ENCODE results near the gene IFNA13. TPM values are rescaled to one million over a fixed set of nuclear protein-coding genes. Genes with fewer than 3 reads are reported as not detected.
A peak's percentile ranks its signal among the peaks of the same experiment; 100 is the strongest.

IFNA13 gene
- polyA plus RNA-seq, 1 donor, result 0.12 TPM

DNA sequence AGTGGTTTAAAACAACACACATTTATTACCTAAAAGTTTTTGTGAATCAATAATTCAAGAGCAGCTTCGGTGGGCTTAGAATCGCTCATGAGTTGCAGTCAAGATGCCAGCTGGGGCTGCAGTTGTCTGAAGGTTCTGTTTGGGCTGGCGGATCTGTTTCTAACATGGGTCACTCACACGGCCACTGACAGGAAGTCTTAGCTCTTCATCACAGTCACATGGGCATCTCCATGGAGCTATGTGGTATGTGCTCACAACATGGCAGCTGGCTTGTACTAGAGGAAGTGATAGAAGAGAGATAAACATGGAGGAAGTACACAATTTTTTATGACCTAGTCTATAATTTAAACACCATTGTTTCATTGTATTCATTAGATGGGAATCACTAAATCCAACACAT is 43.8 kb downstream of the IFNA13 start:
- no CpG with 5 or more reads among the region's 4 CpGs for WGBS (ENCODE audit: insufficient coverage, low lambda C conversion rate)
- no peak overlapping the region for H3K4me3 ChIP-seq (ENCODE audit: low read length)
- H3K9me3 ChIP-seq (ENCODE audit: control insufficient read depth, low read depth, low read length), result no peaks in the 10 kb centered on the region
- H3K36me3 ChIP-seq (ENCODE audit: control insufficient read depth, insufficient read depth, low read length), result peaks cover 19% of the 10 kb centered on the region
- no peak for DNase-seq
- no peaks in the 10 kb centered on the region for H3K27me3 ChIP-seq (ENCODE audit: control insufficient read depth, insufficient read depth, low read length)
- no peak overlapping the region for H3K27ac ChIP-seq (ENCODE audit: low read length)
- no peaks in the 10 kb centered on the region for H3K4me1 ChIP-seq (ENCODE audit: control insufficient read depth, insufficient read depth, low read length)

DNA sequence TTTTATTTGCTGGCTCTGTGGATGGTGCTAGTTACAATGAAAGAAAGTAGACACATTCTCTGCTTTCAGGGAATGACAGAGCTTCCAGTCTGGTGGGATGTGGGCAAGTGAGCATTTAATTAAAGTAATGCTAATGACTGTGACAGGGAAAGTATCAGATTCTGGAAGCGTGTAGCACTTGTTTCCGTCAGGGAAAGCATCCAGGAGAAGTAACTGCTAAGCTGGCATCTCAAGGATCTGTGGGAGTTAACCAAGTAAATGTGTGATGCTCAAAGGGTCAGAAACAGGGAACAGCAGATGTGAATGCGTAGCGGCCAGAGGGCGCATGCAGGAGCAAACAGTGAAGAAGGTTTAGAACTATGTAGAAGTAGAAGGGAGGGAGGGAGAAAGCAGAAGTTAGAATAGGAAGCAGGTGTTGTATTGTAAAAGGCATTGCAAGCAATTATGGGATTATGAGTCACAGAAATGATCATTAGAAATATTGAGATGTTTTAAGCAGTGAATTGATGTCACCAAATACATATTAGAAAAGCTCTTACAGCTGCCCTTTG is 44.9 kb downstream of the IFNA13 start:
- WGBS (ENCODE audit: insufficient coverage, low lambda C conversion rate), result 97% methylated on average over 5 of the region's 5 CpGs
- H3K4me1 ChIP-seq (ENCODE audit: control insufficient read depth, insufficient read depth, low read length), result no peaks in the 10 kb centered on the region
- H3K27me3 ChIP-seq (ENCODE audit: control insufficient read depth, insufficient read depth, low read length), result no peaks in the 10 kb centered on the region

DNA sequence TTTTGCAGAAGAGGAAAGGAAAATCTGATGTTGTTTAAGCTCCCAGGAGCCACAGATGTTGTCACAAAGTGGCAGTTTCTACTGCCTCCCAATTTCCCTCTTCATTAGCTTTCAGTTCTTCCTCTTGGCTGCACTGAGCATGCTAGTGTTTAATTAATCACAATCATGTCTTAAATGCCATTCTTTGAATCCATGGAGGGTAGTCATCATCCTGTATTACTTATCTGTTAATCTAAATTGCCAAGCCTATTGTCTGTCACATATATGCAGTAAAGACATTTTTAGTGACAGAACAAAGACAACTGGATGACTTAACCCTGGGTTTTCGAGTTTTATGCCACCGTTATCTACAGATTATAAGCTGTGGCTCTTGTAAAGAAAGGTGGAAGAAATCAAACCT is 47.4 kb downstream of the IFNA13 start:
- Histone ChIP-seq H3K27me3 (ENCODE audit: control insufficient read depth, insufficient read depth, low read length) (peaks cover 5% of the 10 kb centered on the region), H3K36me3 (ENCODE audit: control insufficient read depth, insufficient read depth, low read length) (peaks cover 19% of the 10 kb centered on the region), H3K27ac (ENCODE audit: low read length) (no peak overlapping the region), H3K9me3 (ENCODE audit: control insufficient read depth, low read depth, low read length) (no peaks in the 10 kb centered on the region), H3K4me1 (ENCODE audit: control insufficient read depth, insufficient read depth, low read length) (no peaks in the 10 kb centered on the region), H3K4me3 (ENCODE audit: low read length) (no peak overlapping the region)
- DNase-seq, result no peak
- WGBS (ENCODE audit: insufficient coverage, low lambda C conversion rate), result 80% methylated on average over 1 of the region's 2 CpGs

More for the DNA sequence above, 44.9 kb downstream of the IFNA13 start:
- no peak for DNase-seq
- Histone ChIP-seq H3K9me3 (ENCODE audit: control insufficient read depth, low read depth, low read length) (no peaks in the 10 kb centered on the region), H3K27ac (ENCODE audit: low read length) (no peak overlapping the region), H3K36me3 (ENCODE audit: control insufficient read depth, insufficient read depth, low read length) (peaks cover 19% of the 10 kb centered on the region), H3K4me3 (ENCODE audit: low read length) (no peak overlapping the region)

DNA sequence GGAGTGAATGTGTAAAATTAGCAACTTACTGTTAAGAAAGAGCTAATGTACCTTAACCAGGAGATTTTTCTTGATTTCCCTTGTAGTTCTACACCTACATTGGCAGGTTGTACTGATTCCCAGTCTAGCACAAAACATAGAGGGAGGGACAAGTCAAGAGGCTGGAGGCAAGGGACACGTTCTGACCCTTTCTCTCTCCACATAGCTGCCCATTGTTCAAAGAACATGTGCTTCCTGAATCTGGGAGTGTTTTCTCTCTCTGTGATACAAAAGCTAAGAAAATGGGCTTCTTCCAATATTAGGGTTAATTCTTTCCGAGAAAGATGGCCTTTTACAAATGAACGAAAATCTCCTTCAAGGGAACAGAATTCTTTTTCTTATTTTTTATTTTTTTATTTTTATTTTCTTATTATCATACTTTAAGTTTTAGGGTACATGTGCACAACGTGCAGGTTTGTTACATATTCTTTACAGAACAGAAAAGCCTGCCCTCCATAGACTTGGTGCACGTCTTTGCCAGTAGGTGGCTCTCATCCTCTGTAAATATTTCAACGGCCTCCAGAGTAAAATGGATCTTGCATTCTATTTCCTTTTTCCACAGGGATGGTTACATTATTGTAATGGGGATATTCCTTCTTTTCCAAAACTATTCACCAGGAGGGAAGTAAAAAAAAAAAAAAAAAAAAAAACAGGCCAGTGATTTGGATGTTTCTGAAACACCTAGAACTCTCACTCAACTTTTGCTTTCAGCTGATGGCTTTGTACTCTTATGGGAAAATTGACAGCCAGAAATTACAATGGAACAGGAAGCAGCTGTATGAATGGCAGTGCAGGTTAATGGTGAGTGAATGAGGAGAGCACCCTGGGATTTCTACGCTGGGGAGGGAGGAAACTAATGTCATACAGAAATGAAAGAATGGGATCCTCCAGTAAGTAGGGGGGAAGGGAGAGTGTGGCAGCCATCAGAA is 49.6 kb downstream of the IFNA13 start:
- 34% methylated on average over 4 of the region's 7 CpGs for WGBS (ENCODE audit: insufficient coverage, low lambda C conversion rate)

More for the DNA sequence above, 49.6 kb downstream of the IFNA13 start:
- H3K4me1 ChIP-seq (ENCODE audit: control insufficient read depth, insufficient read depth, low read length), result no peaks in the 10 kb centered on the region
- H3K4me3 ChIP-seq (ENCODE audit: low read length), result no peak overlapping the region
- no peak overlapping the region for H3K27ac ChIP-seq (ENCODE audit: low read length)
- peak in 1 of 2 donors; percentile 18 for DNase-seq
- peaks cover 5% of the 10 kb centered on the region for H3K27me3 ChIP-seq (ENCODE audit: control insufficient read depth, insufficient read depth, low read length)
- no peaks in the 10 kb centered on the region for H3K9me3 ChIP-seq (ENCODE audit: control insufficient read depth, low read depth, low read length)
- H3K36me3 ChIP-seq (ENCODE audit: control insufficient read depth, insufficient read depth, low read length), result peaks cover 9% of the 10 kb centered on the region

Other genes starting within 250 kb of the IFNA13 start
- gene IFNW1, start 226.2 kb downstream of the IFNA13 start, polyA plus RNA-seq, result 0.06 TPM
- 0.13 TPM for gene IFNA21, start 201.4 kb downstream of the IFNA13 start, polyA plus RNA-seq
- not detected for gene IFNA4, start 180.5 kb downstream of the IFNA13 start, polyA plus RNA-seq
- gene IFNA7, start 165.9 kb downstream of the IFNA13 start, polyA plus RNA-seq, result not detected
- gene IFNA10, start 160.9 kb downstream of the IFNA13 start, polyA plus RNA-seq, result not detected
- gene IFNA16, start 150.7 kb downstream of the IFNA13 start, polyA plus RNA-seq, result not detected
- not detected for gene IFNA17, start 139.8 kb downstream of the IFNA13 start, polyA plus RNA-seq
- not detected for gene IFNA14, start 128.1 kb downstream of the IFNA13 start, polyA plus RNA-seq
- gene IFNA5, start 62.7 kb downstream of the IFNA13 start, polyA plus RNA-seq, result not detected
- 32.8 TPM for gene KLHL9, start 32.7 kb downstream of the IFNA13 start, polyA plus RNA-seq
- gene IFNA6, start 17.2 kb downstream of the IFNA13 start, polyA plus RNA-seq, result not detected
- not detected for gene IFNA2, start 17.3 kb upstream of the IFNA13 start, polyA plus RNA-seq
- gene IFNA8, start 41.1 kb upstream of the IFNA13 start, polyA plus RNA-seq, result not detected
- gene IFNA1, start 72.4 kb upstream of the IFNA13 start, polyA plus RNA-seq, result not detected
- gene IFNE, start 114.3 kb upstream of the IFNA13 start, polyA plus RNA-seq, result 1.8 TPM

Data from large intestine (tissue), 3 donors.